Activated effector memory CD4-positive, alpha-beta T cell treated with Interleukin-2 at 50 U/mL for 16 hours (primary cell): ENCODE data around the gene SCLY.
"Not testable (repeated sequence)": the region's sequence is repeated elsewhere in the genome, so short reads cannot be mapped to it uniquely, and the experiment has no call there.

Experiments
- DNase-seq: peaks from one replicate; pipeline ENCODE4 v3.0.0-alpha.2; 2020

The SCLY gene, protein sequence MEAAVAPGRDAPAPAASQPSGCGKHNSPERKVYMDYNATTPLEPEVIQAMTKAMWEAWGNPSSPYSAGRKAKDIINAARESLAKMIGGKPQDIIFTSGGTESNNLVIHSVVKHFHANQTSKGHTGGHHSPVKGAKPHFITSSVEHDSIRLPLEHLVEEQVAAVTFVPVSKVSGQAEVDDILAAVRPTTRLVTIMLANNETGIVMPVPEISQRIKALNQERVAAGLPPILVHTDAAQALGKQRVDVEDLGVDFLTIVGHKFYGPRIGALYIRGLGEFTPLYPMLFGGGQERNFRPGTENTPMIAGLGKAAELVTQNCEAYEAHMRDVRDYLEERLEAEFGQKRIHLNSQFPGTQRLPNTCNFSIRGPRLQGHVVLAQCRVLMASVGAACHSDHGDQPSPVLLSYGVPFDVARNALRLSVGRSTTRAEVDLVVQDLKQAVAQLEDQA

DNA sequence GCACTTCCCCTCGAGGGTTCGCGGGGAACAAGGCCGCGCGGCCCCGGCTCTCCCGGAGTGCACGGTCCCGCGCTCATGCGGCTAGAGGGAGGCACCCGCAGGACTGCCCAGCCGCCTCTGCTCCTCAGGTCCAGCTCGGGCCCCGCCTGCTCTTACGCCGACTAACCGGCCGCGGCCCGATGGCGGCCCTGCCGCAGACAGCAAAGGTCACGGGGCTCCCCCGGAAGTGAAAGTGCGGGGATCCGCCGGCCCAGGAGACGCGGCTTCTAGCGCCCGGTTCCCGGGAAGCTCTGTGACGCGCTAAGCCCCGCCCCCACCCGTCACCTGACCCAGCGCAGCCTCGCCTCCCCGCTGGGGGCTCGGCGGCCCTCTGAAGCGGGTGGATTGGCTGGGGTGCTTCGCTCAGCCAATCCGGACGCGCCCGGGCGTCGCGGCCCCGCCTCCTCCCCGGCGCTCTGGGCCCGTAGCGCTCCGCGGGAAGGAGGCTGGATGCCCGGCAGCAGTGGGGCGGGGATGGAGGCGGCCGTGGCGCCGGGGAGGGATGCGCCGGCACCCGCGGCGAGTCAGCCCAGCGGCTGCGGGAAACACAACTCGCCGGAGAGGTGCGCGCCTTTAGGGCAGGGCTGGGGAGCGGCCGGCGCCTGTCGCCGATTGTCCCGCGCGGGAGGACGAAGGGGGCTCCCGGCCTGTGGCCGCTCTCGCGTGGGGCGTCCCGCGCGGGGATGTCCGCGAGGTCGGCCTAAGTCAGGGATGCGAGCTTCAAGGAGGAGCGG lies at the start of gene SCLY:
Gene SCLY, plus strand, starts transcription at position 460 of the 773 bp plus-strand sequence. Its CDS starts 54 bp downstream, at position 514.
- peak; percentile 96 for DNase-seq

DNA sequence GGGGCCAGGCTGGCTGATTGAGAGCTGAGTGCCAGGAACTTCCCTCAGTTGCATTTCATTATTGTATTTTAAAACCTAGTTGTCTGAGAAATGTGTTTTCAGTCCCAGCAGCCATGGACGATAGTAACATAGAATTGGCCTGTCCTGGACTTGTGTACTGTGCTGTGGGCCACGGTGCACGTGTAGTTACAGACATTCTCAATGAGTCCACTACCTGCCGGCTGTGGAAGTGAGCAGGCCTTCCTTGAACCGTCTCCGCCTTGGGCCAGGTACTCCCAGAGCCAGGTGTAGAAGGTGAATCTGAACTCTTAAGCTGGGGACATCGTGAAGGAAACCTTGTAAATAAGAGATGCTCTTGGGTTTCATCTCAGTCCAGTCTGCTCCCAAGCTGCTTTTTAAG lies 47.0 kb upstream of the SCLY start:
- DNase-seq: no peak

DNA sequence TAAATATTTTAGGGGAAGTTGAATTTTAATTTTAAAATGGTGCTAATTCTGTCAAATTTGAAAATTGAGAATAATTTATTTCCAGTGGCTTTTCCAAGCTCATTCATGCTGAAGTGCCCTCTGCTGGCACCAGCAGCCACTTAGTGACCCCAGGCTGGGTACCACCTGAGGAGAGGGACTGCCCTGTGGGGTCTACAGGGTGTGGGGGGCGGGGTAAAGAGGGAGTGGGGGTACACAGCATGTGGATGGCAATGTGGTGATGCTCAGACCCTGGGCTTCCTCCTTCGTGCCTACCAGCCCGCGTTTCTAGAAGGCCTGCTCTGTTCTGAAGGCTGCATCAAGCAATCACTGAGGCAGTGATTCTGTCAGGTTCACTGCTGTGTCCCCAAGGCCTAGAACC lies 45.1 kb upstream of the SCLY start:
- no peak for DNase-seq

DNA sequence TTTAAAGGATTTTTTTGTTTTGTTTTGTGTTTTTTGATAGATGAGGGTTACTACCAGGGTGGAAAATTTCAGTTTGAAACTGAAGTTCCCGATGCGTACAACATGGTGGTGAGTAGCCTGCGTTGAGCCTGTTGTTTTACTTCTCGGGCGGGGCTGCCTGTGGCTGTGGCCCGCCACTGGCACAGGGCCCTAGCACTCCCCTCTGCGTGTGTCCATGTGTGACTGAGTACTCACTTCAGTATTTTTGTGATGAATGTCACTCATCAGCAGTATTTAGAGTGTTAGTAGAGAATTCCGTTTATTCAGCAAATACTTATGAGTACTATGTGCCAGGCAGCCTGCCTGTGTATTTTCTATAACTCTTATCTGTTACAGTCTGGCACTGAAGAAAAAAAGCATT lies 44.3 kb upstream of the SCLY start:
- no peak for DNase-seq

DNA sequence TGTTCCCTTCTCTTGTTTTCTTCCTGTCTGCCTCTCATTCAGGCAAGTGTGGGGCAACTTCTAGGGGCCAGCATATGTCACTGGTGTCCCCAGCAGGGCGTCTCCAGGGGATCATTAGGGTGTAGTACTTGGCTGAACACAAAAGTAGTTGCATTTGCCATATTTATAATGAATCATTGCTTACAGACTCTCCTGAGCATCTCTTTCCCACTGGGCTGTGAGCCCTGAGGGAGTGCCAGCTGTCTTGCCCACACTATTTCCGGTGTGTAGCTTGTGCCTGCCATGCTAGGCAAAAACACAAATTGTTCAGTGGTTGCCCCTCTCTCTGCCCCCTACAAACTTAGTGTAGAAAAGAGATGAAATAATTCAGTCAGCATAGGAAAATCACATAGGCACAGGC lies 40.8 kb upstream of the SCLY start:
- no peak for DNase-seq

DNA sequence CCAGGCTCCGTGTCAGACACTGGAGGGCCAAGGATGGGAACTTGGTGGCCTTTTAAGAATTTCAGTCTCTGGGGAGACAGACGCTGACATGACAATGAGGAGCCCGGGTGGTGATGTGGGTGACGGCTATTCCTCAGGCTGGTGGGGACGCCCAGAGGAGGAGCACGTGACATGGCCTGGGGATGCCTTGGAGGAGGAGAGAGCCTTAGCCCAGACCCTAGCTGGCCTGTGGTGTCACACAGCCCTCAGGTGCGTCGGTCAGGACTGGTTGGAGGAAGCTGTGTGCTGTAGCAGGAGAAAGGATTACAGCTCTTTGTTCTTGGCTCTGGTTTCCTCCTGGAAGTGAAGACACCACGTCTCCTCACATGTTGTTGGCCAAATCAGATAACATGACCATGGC lies 40.0 kb upstream of the SCLY start:
- DNase-seq: no peak

DNA sequence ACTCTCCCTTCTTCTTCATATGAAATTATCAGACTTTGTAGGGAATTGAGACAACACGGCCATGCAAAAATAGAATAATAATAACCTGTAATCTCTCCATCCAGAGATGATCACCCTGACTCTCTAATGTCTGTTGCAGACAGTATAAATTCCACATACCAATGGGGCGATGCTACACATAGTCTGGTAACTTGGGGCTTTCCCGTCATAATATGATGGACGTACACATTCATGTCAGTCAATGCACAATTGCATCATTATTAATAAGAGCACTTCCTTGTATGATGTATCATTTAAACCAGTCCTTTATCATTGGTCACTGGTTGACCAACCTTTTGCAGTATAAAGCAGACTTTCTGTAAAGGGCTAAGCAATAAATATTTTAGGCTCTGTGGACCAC lies 39.5 kb upstream of the SCLY start:
- no peak for DNase-seq

DNA sequence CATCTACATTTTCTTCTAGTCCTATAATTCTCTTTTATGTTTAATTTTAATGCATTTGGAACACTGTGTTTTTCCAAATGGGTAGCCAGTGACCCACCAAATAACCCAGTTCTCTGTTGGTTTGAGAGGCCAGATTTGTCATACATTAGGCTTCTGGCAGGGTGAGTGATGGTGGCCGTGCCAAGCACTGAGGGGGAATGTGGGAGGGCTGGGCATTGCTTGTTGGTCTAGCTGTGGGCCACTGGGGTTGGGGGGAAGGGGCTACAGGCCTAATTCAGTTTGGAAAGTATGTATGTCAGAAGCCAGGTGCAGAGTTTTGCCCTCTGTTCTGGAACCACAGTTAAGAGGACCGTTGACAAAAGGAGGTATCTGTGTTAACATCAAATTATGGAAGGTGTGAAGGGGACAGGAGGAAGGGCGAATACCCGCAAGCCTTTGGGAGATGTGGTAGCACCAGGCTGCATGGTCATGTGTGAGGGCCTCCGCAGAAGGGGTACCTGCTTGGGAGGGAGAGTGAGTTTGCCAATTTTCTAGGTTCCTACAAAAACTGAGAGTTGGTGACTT lies 38.1 kb upstream of the SCLY start:
- no peak for DNase-seq

DNA sequence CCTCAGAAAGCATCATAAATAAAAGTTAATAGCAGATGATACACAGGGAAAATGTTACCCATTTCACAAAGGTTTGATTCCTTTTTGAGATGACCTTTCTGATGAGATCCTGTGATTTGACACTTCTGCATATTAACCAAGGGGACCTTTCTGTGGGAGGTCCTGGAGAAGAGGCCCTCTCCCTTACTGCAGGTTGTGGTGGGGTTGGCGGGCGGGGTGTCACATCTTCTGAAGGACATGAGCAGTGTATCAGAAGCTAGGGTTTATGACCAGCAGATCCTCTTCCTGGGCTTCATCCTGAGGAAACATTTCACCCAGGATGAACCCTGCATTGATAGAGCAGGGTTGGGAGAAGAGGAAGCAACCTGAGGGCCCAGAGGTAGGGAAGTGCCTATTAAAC lies 37.2 kb upstream of the SCLY start:
- DNase-seq: no peak

DNA sequence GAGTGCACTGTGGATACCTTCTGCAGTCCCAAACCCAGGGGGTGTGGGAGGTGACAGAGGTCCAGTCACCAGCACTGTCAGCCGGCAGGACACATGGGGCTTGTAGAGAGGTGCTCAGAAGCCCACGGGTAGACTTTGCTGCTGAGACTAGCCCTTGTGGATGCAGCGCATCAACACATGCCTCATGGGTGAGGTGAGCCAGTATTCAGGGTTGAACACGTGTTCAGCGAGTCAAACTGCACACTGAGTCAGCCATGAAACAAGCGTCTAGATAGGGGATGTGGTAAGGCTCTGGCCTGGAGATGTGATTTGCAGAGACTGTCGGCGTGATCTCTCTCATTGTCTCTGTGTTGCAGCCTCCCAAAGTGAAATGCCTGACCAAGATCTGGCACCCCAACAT lies 35.8 kb upstream of the SCLY start:
- no peak for DNase-seq

DNA sequence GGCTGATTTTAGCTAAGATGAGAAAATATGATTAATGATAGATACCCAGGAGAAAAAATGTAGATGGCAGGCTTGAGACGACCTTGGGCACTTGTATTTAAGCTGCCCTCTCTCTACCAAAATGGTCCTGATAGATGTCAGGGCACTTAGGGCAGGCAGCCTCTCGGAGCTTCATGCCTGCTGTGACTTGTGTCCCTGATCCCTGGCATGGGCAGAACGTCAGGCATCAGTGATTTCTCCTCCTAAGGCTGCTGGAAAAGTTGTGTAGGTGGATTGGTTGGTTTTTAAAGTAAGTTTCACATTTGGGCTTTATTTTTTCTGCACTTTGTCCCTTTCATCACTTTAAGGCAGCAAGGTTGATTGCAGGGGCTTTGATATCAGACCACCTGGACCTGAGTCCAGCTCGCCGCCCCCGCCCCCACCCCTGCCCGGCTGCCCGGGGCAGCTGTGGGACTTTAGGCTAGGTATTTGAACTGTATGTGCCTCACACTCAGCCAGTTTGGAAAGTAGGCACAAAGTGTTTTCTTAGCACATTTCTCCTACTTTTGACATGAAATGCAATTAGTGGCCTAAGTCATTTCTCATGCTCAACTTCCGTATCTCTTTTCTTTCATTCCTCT lies 35.0 kb upstream of the SCLY start:
- DNase-seq: no peak

DNA sequence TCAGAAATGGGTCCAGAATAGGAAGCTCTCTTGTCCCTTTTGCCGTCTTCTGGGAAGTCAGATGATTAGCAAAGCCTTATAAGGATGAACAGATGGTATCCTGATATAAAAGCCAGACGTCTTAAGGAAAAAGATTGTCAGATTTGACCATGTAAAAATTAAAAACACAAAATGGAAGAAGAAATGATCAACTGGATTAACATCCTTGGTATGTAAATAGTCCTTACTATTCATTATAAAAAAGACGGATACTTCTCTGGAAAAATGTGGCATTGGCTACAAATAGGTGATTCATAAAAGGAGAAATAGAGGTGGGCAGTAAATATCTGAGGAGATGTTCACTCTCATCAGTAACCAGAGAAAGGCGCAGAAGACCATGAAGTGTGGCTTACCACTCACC lies 33.7 kb upstream of the SCLY start:
- no peak for DNase-seq

DNA sequence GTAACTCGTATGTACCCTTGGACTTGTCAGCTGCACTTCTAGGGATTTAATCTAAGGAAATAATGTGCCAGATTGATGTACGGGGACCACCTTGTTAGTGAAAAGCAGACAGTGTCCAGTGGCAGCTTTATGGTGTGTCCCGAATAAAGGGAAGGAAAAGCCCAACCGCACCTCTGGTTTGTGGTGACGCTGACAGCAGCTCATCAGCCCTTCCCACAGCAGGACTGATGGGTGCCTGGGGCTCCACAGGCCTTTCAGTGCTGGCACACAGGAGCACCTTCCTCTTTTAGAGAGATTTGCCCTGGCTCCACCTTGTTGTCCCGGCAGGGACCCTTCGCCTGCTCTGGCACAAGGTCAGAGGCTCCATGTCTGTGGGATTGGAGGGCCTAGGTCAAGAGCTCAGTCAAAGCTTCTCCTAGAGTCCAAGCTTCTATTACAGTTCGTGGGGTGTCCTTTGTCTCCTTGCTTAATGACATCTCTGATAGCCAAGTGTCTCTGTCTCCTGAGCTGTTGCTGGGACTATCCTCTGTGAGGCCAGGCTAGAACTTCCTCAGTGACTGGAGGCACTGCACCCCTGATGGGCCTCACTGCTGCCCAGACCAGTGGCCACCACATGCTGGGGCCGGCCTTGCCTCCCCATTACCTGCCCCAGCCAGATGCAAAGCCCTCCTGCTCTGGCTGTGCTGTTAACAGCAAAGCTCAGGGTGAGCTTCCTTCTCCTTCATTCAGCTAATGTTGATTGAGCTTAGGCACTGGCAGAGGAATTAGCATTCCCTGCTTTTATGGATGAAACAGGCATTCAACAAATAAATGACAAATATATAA lies 33.0 kb upstream of the SCLY start:
- DNase-seq: no peak

DNA sequence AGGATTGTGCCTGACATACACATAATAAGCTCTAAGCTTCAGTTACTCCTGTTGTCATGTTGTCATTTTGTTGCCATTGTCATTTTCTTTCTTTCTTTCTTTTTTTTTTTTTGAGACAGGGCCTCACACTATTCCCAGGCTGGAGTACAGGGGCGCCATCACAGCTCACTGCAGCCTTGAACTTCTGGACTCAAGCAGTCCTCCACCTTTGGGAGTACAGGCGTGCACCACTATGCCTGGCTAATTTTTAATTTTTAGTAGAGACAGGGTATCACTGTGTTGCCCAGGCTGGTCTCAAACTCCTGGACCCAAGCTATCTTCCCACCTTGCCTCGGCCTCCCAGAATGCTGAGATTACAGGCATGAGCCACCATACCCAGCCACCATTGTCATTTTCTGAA lies 30.9 kb upstream of the SCLY start:
- no peak for DNase-seq

DNA sequence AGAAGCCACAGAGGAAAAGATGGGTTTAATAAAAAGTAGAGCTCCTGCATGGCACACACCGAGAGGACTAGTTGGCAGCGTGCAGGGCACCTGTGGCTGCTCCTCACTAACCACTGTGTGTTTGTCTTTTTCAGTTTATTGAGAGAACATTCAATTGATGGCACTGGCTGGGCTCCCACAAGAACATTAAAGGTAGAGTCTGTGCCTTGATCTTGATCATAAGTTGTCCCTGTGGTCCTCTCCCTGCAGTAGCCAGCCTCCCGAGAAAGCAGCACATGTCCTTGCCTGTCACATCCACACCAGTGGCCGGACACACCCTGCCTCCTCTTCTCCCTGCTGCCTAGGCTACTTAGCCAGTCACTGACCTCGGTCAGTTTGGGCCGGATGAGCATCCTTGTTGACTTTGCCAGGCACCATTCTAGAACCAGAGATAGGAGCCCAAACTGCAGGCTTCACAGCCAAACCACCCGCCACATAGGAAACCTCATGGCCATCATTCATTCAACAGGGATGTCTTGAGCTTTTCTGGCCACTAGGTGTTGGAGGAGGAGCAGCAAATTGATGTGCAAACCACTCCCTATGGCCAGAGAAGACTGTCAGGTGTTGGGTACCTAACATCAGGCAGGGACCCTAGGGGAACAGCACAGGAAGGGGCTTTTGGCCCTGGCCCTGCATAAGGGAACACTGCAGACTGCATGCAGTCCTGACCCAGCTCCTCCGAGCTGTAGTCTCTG lies 30.2 kb upstream of the SCLY start:
- no peak for DNase-seq

DNA sequence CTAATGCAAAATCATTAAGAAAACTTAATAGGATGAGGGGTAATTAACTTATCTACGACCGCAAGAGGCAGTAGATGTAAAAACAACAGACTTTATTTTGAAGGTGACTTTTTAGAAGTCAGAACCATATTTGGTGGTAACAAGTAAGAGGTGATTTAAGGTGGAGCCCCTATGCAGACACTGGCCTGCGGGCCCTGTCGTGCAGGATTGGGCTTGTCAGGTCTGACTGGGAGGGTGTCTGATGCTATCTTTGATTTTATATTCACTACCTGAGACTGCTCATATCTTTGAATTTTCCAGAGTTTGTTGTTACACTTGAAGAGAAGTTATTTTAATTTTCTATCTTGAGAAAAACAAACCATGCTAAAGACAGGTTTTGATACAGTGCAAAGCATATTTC lies 29.1 kb upstream of the SCLY start:
- DNase-seq: no peak

DNA sequence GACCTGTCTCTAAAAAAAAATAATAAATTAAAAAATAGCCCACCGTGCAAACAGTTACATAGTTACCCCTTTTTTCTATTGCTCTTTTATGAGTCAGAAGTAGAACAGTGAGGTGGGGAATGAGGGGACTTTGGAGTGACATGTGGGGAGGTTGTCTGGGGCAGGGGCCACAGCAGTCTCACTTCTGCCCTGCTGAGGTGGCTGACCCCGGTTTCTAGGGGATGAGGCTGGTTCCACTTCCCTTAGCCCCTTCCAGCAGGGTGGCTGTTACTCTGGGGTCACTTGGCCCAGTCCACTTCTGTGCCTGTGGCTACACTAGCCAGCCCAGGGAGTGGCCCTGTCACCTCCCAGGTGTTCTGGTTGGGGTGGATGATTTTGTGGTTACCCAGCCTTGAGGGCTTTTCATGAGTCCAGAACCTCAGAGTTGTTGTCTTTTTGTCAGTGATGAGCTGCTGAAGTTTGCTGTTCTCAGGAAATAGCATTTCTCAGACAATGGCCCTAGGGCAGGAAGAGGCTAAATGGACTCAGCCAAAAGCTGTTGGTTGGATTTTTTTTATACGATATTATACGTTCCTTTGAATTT lies 28.0 kb upstream of the SCLY start:
- no peak for DNase-seq

DNA sequence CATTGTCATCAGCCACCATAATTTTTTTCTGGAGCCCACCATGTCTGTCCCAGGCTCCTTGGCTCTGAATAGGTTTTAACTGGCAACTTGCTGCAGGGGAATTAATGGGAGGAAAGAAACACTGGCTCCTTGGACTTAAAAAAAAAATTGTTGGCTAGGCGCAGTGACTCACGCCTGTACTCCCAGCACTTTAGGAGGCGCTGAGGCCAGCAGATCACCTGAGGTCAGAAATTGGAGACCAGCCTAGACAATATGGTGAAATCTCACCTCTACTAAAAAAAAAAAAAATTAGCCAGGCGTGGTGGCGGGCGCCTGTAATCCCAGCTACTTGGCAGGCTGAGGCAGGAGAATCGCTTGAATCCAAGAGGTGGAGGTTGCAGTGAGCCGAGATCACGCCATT lies 26.8 kb upstream of the SCLY start:
- not testable (repeated sequence) for DNase-seq

DNA sequence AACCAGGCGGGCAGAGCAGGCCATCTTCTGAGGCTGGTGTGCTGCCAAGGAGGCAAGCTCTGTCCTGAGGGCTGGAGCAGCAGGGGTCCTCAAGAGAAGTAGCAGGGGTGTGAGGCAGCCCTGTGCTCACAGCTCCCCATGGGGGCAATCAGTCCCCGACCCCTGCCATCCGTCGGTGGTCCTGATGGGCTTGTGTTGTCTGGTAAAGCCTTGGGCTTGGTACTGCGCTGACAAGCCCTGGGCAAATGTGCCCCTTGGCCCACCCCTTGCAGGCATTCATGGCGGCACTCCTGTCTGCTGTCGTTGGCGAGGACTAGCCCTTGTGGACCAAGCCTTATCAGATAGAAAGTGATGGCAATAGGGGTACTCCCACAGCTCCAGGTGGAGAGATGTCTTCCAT lies 22.6 kb upstream of the SCLY start:
- DNase-seq: no peak

DNA sequence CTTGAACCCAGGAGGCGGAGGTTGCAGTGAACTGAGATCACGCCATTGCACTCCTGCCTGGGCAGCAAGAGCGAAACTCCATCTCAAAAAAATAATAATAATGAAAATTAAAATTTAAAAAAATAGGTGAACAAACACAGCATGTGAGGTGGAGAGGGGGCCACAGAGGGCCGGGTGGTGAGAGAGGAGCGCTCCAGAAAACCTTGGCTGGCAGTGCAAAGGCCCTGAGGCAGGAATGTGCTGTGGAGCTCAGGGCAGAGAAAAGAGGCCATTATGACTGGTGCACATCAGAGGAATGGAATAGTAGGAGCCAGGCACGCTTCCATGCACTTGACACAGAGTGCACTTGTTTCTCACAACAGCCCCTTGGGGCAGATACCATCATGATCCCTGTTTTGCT lies 21.6 kb upstream of the SCLY start:
- DNase-seq: no peak

DNA sequence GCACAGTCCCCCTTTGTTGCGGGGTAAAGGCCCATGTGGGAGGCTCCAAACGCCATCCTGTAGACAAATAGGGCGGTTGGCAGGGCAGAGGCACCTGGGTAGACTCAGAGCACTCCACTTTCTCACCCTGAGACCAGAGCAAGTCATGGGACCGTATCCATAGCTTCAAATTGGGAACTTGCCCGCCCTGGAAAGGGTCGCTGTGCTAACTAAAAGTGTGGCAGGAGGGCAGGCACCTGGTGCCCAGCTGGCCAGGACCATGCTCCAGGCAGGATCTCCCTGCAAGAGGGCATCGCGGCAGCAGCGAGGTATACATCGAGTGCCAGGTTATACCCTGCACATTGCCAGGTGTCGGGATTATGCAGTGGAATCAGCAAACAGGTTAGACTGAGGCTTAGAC lies 20.8 kb upstream of the SCLY start:
- no peak for DNase-seq

DNA sequence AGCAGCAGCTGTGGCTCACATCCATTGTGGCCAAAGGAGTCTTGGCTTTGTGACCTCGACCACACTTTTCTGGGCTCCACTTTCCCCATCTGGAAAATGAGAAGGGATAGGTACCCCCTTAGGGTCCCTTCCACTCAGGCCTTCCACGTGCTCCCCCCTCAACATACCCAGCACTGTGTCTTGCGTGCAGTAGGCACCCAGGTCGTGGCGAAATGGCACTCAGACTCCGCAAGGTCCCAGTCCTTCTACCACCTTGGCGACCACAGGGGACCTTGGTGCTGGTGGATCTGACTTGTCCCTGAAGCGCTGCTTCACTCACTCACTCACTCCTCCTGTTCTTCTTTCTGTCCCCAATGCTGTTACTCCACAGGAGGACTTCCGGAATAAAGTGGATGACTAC lies 19.9 kb upstream of the SCLY start:
- no peak for DNase-seq
